ENCODE data around the gene RIN3.

Gene RIN3

DNA sequence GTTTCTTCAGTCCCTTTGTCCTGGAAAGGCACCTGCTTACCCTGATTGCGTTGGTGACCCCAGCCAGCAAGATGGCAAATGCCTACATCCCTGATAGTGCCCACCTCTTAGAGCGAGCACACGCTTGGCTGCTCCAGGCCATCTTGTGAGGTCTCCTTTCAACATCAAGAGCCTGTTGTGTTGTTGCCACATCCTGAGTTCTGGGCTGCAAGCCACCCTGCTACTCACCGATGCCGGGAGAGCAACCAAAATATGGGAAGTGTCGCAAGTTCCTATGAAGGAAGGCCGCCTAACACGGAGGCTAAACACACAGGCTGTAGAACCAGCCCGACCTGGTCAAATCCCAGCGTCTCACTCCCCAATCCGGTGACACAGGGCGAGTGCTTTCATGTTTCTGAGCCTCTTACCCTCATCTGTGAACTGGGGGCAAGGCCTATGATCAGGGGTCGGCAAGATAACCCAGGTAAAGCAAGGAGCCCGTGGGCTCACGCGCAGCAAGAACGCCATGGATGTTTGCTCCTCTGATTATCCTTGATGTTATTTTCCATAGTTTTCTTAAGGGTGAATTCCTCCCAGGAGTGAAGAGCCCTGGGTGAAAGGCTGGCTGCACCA lies 136.5 kb downstream of the RIN3 start:
- DNase-seq: no peak

DNA sequence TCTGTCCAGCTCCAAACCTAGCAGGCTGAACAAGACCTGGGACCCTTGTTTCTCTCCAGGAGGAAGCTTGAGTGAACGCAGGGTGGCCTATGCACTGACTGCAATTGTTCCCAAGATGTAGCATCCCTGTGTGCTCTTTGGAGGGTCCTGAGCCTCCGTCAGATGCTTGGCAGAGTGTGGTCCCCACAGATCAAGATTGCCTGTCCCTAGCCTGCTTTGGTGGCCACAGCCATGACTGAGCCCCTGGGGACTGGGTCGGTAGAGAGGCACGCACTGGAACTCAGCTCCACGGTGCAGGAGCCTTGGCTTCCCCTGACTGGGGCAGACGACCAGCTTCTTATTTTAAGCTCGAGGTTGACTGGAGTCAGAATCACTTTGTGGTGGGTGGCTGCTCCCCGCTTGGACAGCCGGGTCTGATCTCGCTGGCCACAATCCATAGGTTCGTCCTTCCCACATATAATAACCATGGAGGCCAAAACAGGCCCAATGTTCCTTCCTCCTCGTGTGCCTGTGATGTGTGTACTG lies 137.1 kb downstream of the RIN3 start:
- no peak for DNase-seq

DNA sequence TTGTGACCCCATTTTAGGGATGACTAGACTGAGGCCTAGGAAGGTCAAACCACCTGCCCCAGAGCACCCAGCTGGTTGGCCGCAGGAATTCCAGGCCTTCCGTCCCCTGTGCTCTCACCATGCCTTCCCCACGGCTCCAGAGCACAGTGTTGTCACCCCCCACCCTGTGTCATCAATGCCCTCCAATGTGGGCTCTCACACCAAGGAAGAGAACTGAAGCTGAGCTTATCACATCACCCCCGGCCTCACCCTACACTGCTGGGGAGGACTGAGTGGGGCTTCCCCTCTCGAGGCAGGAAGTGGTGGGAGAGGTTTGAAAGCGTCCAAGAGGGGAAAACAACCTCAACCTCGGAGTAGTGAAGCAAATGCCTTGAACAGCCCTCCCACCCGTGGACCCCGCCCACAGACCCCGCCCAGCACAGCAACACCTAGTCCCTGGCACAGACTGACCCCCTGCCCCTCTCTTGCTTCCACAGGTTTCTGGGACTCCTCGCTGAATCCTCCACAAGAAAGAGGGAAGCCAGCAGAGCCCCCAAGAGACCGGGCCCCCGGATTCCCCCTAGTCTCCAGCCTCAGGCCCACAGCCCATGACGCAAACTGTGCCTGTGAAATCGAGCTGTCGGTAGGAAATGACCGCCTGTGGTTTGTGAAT lies 137.7 kb downstream of the RIN3 start:
- no peak for DNase-seq

DNA sequence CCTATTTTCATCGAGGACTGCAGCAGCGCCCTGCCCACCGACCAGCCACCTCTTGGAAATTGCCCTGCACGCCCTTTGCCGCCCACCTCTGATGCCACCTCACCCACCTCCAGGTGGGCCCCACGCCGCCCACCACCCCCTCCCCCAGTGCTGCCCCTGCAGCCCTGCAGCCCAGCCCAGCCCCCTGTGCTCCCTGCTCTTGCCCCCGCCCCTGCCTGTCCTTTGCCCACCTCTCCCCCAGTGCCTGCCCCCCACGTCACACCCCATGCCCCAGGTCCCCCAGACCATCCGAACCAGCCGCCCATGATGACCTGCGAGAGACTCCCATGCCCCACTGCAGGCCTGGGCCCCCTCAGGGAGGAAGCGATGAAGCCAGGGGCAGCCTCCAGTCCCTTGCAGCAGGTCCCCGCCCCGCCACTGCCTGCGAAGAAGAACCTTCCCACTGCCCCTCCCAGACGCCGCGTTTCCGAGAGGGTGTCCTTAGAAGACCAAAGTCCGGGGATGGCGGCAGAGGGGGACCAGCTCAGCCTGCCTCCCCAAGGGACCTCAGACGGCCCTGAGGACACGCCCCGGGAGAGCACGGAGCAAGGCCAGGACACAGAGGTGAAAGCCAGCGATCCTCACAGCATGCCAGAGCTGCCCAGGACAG lies 138.3 kb downstream of the RIN3 start:
- no peak for DNase-seq

DNA sequence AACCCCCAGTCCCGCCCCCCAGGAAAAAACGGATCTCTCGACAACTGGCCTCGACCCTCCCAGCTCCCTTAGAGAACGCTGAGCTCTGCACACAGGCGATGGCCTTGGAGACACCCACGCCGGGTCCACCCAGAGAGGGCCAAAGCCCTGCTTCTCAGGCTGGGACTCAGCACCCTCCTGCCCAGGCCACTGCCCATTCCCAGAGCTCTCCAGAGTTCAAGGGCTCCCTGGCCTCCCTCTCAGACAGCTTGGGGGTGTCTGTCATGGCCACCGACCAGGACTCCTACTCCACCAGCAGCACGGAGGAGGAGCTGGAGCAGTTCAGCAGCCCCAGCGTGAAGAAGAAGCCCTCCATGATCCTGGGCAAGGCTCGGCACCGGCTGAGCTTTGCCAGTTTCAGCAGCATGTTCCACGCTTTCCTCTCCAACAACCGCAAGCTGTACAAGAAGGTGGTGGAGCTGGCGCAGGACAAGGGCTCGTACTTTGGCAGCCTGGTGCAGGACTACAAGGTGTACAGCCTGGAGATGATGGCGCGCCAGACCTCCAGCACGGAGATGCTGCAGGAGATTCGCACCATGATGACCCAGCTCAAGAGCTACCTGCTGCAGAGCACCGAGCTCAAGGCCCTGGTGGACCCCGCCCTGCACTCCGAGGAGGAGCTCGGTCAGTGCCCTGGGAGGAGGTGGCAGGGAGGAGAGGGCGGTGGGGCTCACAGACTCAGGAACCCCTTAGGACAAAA lies 139.0 kb downstream of the RIN3 start:
- DNase-seq: no peak

DNA sequence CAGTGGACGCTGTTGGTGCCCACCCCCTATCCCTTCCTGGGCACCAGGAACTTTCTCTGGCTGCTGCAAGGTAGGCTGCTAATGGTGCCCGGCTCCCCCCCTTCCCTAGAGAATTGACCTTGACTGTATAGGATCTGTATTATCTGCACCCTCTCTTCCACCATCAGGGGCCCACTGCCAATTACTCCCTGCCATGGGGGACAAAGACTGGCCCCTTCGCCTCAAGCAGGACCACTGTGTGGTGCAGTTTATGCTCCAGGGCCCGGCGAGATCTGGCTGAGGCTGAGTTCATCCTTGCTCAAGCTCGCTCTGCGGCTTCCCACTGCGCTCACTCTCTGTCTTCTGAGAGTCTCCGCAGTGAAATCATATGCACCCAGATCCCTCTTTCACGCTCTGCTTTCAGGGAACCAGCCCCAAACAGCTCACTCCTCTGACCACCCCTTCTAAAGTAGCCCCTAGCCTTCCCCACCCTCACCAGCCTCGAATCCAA lies 139.6 kb downstream of the RIN3 start:
- no peak for DNase-seq

DNA sequence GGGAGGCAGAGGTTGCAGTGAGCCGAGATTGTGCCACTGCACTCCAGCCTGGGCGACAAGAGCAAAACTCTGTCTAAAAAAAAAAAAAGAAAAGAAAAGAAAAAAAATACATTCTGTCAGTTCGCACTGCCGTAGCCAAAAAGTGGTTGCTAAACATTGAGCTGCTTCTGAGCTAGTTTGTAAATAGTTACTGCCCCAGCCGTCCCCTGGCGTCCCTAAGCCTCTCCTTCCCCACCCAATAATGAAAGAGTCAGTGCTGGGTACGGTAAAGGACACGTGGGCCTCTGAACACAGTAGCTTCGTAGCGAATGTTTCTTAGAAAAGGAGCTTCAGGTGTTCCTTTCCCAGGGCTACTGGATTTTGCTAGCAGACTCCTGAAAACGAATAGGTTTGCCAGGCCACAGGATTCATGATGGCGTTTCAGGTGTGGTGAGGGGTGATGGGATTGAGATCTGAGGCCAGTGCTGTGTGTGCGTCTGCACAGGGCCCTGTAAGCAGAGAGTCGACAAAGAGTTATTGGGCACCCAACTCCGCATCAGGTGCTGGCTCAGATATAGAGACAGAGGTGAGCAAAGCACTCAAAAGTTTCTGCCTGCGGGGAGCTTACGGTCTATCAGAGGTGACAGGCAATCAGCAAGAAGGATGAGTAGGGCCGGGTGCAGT lies 140.8 kb downstream of the RIN3 start:
- no peak for DNase-seq

DNA sequence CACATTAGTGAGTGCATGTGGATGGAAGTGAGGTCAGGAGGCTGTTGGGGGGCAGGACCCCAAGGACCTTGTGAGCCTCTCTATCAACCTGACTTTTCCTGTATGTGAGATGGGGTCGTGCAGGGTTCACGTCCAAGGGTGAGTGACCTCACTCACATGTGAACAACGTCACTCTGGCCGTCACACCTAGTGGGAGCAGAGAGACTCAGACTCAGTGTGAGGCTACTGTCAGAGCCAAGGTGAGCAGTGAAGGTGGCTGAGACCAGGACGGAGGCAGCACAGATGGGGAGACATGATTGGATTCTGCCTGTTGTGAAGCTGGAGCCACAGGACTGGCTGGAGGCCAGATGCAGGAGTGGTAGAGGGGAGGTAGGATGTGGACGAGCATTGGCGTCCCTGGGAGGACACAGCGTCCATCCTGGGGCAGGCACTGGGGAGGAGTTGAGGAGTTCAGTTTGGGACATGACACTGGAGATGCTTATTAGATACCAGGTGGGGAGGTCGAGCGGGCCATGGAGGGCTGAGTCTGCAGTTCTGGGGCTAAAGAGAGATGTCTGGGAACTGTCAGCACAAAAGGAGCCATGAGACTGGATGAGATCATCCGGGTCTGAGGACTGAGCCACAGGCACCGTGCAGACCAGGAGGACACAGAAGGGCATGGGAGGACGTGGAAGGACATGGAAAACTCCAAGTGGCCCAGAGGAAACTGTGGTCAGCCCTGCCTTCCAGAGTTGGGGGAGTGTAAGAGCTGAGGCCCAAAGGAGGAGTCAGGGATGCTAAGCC lies 142.0 kb downstream of the RIN3 start:
- DNase-seq: no peak

DNA sequence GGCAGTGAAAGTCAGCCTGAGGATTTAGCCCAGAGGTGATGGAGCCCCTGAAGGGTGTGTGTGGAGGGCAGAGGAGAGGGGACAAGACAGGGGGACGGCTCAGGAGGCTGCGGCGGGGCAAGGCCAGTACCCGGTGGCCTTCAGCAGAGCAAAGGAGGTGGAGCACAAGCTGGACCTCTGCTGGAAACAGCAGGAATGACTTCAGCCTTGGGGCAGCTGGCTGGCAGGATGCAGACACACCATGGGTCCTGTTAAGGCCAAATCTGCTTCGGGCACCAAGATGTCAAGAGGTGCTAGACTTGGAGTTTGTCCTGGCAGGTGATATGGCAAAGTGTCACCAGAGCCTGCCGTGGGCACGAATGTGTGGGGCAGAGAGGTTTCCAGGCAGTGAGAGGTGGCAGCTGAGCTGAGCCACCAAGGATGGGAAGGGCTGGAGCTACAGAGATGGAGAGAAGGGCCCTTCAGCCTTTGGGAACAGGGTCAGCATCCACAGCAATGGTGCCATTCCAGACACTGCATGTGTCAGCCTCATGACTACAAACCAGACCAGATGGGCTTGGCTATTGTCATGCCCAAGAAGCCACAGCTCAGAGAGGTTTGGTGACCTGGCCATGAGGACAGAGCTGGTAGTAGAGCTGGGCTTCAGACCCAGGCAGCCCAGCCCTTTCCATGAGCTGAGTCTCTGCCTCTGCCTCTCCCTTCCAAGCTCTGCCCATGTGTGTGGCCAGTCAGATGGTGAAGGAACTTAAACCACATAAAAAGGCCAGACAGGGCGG lies 142.9 kb downstream of the RIN3 start:
- DNase-seq: no peak

DNA sequence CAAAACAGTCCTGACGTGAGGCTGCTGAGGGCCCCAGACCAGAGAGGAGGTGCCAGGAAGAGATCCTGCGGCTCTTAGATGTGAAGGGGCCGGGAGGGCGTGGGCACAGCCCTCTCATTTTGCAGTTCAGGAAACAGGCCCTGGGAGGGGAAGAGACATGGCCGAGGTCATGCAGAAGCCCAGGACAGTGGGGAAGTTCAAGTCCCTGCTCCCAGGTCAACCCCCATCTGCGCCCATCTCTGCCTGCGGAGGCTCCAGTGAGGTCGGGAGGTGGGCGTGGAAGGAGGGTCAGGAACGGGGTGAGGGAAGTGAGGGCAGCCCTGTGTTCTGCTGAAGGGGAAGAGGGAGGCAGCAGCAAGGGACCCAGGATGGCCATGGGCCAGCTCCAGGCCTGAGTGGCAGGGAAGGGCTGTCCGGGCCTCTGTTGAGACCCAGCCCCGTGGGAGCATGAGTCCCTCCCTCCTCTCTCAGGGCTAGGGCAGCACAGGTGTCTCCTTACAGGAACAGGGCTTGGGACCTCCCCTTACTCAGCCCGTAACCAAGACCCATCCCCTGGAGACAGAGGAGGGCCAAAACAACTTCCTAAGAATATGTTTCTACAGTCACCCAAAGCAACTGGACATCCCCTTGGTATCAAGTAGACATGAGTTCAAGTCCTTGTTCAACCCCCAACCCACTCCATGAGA lies 144.0 kb downstream of the RIN3 start:
- DNase-seq: no peak

DNA sequence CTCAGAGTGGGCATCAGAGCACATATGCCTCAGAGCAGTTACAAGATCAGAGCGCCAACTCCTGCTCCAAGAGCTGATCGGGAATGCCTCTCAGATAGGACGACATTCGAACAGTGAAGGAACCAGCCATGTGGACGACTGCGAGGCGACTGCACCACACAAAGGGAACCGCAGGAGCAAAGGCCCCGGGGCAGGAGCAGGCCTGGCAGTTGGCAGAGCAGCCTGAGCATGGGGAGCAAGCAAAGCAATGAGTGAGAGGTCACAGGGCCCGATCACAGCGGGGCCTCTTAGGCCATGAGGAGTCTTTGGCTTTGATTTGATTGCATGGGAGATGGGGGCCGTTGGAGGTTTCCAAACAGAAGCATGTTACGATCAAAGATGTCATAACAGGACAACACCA lies 144.6 kb downstream of the RIN3 start:
- DNase-seq: no peak

DNA sequence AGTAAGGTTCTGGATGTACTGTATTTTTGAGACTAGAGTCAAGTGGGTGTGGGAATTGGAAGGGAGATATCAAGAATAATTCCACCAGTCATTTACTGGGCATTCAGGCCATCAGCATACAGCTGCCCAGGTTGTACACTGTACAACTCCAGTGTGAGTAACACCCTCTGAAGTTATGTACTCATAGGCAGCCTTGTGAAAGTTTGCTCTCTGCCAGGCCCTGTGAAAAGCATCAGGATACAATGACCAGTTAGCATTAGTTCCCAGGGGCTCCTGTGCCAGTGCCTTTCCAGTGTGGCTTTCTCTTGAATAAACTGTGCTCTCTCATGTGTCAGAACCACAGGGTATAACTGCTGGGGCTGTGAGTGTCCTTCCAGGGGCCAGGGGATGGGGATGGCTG lies 145.1 kb downstream of the RIN3 start:
- no peak for DNase-seq

DNA sequence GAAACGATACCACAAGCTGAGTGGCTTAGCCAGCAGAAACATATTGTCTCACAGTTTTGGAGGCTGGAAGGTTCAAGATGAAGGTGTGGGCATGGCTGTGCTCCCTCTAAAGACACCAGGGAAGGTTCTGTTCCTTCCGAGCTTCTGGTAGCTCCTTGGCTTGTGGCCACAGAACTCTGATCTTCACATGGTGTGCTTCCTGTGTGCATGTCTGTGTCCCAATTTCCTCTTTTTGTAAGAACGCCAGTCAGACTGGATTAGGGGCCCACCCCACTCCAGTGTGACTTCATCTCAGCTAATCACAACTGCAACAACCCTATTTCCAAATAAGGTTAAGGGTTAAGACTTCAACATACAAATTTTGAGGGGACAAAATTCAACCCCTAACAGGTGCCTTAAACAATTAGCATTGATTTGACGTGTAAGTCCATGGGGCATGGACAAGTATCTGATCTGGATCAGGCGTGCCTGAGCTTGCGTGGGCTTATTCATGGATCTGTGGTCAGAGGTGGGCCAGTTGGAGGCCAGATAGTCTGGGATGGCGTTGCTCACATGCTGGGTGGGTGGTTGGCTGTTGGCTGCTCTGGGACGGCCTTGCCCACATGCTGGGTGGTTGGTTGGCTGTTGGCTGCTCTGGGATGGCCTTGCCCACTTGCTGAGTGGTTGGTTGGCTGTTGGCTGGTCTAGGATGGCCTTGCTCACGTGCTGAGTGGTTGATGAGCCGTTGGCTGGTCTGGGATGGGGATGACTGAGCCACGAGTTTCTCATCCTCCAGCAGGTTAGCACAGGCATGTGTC lies 146.4 kb downstream of the RIN3 start:
- no peak for DNase-seq

DNA sequence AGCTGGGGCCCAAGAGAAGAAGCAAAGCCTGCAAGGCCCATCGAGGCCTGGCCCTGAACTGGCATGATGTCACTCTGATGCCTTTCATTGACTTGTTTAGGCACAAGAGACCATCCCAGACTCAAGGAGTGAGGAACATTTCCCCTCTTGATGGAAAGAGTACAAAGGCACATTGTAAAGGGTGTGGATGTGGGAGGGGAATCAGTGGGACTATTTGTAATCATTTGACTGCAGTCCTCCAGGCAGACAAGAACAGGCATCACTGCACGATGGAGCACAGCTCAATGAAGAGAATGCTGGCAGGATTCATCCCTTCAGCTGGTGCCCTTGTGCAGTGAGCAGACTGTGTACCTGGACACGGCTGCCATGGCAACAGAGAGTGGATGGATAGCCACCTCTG lies 147.0 kb downstream of the RIN3 start:
- no peak for DNase-seq

DNA sequence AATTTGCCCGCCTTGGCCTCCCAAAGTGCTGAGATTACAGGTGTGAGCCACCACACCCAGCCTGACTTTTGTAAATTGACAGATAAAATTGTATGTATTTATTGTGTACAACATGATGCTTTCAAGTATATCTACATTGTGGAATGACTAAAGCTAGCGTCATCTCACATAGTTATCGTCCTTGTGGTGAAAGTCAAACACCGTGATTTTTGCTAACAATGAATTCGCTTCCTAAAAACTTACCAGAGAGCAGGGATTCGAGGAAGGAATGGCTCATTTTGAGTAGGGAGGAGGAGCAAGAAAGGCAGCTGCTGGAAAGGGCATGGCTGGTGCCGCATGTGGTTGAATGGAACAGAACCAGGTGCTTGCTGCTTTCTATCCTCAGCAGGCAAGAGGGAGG lies 149.5 kb downstream of the RIN3 start:
- peak; percentile 60 for DNase-seq

DNA sequence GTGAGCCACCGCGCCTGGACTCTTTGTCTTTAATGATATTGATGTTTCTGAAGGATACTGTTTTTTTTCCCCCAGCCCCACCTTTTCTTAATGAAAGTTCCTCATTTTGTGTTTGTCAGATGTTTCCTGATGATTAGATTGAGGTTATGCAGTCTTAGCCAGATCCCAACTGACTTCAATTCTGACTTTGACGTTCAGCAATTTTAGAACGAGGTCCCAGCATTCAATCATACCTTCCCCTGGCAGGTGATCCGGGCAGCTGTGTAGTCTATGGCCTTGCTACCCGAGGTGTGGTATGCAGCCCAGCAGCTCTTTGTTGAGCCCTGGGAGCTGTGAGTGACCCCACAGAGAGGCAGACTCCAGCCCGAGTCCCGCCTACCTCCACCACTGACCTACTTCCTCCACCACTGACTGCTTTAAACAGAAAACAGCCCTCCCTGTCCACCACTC lies 152.1 kb downstream of the RIN3 start:
- DNase-seq: no peak

DNA sequence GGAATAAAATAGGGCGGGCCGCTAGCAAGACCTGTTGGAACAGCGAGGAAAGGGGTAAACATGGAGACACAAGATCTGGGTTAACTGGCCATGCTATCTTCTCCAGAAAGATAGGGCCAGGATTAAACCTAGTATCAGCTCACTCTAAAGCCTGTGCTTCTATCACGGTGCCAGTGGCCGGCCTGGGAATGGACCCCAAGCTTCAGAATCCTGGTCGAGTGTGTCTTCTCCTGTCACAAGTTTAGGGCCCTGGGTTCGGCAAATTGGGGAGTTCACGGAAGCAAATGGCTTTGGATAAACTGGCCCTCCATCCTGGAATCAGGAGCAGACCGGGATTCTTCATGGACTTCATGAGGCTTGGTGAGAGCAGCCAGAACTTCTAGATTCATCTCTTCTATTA lies 152.7 kb downstream of the RIN3 start:
- no peak for DNase-seq

DNA sequence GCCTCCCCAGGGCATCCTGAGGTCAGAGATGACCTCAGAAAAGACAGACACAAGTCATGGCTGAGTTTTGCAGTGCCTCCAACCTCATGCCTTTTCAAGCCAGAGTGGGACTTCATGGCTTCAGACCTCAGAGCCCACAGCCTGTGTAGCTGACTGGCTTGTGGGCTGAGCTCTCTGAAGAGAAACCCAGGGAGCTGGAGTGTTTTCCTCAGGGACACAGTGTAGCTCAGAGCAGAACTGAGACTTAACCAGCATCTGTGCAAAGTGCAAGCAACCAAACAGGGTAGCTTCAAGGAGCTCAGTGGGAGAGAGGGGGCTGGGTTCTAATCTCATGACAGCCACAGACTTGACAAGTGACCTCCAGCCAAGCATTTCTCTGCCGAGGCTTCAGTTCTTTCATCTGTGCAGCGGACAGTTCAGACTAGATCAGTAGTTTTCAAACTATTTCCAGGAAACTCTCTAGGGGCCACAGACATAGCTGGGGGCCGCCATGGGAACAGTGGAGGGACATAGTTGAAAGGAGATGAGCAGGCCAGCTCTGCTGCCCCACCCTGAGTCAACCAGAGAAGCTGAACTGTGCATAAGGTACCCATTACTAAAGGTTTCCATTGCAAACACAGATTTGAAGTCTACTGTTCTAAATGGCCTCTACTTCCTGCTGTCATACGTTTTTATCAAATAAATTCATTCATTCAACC lies 154.8 kb downstream of the RIN3 start:
- no peak for DNase-seq

DNA sequence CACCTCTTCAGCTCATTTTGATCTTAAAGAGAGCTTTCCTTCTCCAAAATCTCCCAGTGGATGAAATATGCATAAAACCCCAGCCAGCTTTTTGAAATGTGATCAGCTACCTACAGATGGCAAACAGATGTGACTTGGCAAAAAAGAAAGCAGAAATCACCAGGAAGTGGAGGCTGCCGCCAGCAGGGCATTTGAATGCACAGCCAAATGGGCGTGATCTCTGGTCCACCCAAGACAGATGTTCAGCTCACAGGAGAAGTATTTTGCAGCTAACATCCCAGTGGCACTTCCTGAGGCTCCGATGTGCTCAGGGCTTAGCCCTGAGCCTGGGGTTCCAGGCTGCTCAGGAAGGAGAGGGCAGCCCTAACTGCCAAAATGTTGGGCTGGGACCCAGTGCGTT lies 156.6 kb downstream of the RIN3 start:
- peak; percentile 58 for DNase-seq
